HCT116 (cell line): ENCODE results near the gene DMKN.

ENCODE experiments used
- CEBPB ChIP-seq: IDR thresholded peaks from 2 replicates; pipeline ENCODE4 v1.6.1; 2012; ENCODE audit warnings: low read depth
- JUND ChIP-seq: IDR thresholded peaks from 2 replicates; pipeline ENCODE4 v1.6.1; 2012
- POLR2A ChIP-seq: IDR thresholded peaks from 2 replicates; pipeline ENCODE4 v1.7.0; 2011; ENCODE audit warnings: borderline replicate concordance; ENCODE audit not compliant: insufficient read depth, insufficient read length; ENCODE audit errors: extremely low read depth
- RAD21 ChIP-seq: IDR thresholded peaks from 2 replicates; pipeline ENCODE4 v1.6.1; 2012; ENCODE audit warnings: low read depth, mild to moderate bottlenecking
- SRF ChIP-seq: IDR thresholded peaks from 2 replicates; pipeline ENCODE4 v1.6.1; 2012; ENCODE audit warnings: low read depth
- ZFX ChIP-seq: fragments of 450-650 bp; IDR thresholded peaks from 2 replicates; pipeline ENCODE4 v1.6.1; 2017
- TF ChIP-seq, protein P1 (sequence below), 3 experiments: fragments of 200-600 bp in 1 of 3; sonication (generic) in 1 of 3; IDR thresholded peaks in 2 of 3; conservative IDR thresholded peaks in 1 of 3; 2 replicates each; pipeline ENCODE4 v1.5.1; 2012 to 2017; ENCODE audit warnings: low read depth in 2 of 3, low read length in 2 of 3, antibody characterized with exemption in 1 of 3, borderline replicate concordance in 1 of 3, control low read depth in 1 of 3, mild to moderate bottlenecking in 1 of 3, mixed read lengths in 1 of 3, mixed run types in 1 of 3, moderate library complexity in 1 of 3; ENCODE audit not compliant: insufficient read depth in 1 of 3

DNA sequence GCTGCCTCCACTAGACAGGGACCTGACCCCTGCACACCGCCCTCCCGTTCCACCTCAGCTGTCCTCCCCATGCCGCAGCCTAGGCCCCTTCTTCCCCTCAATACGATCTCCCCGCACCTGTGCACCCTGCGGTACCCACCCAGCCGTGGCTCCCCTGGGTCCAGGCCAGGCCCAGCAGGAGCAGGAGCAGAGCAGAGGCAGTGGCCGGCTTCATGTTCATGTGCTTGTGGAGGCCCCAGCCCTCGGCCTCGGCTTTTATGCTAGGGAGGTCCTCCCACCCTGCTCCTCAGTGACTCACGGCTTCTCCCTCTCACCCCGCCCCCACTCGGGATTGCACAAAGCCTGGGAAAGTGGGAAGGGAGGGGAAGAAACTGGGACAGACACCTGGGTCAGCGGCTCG, 11.8 kb downstream of the DMKN start:
- TF ChIP-seq, protein P1, sequence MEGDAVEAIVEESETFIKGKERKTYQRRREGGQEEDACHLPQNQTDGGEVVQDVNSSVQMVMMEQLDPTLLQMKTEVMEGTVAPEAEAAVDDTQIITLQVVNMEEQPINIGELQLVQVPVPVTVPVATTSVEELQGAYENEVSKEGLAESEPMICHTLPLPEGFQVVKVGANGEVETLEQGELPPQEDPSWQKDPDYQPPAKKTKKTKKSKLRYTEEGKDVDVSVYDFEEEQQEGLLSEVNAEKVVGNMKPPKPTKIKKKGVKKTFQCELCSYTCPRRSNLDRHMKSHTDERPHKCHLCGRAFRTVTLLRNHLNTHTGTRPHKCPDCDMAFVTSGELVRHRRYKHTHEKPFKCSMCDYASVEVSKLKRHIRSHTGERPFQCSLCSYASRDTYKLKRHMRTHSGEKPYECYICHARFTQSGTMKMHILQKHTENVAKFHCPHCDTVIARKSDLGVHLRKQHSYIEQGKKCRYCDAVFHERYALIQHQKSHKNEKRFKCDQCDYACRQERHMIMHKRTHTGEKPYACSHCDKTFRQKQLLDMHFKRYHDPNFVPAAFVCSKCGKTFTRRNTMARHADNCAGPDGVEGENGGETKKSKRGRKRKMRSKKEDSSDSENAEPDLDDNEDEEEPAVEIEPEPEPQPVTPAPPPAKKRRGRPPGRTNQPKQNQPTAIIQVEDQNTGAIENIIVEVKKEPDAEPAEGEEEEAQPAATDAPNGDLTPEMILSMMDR (IDR thresholded peaks at IDR 0.05 in 2 of 3, conservative IDR thresholded peaks at IDR 0.05 in 1 of 3; ENCODE audit: borderline replicate concordance in 1 of 3, insufficient read depth in 1 of 3, low read depth in 2 of 3, low read length in 2 of 3): no peak
- TF ChIP-seq POLR2A: no peak
- TF ChIP-seq RAD21: no peak
- no peak for TF ChIP-seq ZFX
- TF ChIP-seq SRF: no peak
- no peak for TF ChIP-seq CEBPB
- TF ChIP-seq JUND: no peak
